CD4-positive, alpha-beta T cell treated with Interleukin-10 for 1 hour (primary cell): ENCODE data around the gene CEP44.
"Not testable (repeated sequence)": the region's sequence is repeated elsewhere in the genome, so short reads cannot be mapped to it uniquely, and the experiment has no call there.

Source experiments
- DNase-seq: peaks from one replicate; pipeline ENCODE4 v3.0.0-alpha.2; 2020

The CEP44 gene

GRCh38 chr4:174332741-174333493 is 49.2 kb downstream of the CEP44 start:
- no peak for DNase-seq

DNA sequence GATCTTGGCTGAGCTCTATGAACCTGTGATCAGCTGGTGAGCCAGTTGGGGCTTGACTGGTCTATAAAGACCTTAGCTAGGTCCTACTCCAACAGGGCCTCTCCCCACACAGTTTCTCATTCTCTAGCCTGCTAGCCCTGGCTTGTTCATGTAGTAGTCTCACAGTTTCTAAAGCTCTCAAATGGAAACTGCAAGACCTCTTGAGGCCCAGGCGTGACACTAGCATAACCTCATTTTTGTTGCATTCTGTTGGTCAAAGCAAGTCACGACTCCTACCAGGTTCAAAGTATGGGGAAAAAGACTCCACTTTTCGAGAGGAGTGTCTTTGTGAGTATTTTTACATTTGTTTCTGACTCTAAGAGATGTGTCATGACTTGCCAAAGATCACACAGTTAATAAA is 50.9 kb downstream of the CEP44 start:
- no peak for DNase-seq

DNA sequence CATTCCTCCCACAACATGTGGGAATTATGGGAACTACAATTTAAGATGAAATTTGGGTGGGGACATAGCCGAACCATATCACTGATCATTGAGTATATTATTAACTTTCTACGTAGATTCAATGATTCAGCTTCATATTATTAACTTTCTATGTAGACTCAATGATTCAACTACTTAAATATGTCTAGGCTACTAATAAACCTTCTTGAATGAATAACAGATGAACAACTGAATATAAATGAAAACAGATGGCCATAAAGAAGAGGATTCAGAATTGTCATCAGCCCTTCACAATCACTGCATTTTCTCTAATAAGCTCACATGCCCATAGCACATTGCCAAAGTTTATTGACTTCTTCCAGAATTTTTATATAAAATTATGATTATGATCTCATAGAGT is 57.0 kb downstream of the CEP44 start:
- DNase-seq, result no peak

GRCh38 chr4:174349156-174349555 is 65.4 kb downstream of the CEP44 start:
- DNase-seq, result no peak

GRCh38 chr4:174352061-174352819 is 68.5 kb downstream of the CEP44 start:
- DNase-seq, result no peak

GRCh38 chr4:174357321-174357720 is 73.6 kb downstream of the CEP44 start:
- DNase-seq, result no peak

GRCh38 chr4:174358410-174358809 is 74.7 kb downstream of the CEP44 start:
- DNase-seq, result no peak

DNA sequence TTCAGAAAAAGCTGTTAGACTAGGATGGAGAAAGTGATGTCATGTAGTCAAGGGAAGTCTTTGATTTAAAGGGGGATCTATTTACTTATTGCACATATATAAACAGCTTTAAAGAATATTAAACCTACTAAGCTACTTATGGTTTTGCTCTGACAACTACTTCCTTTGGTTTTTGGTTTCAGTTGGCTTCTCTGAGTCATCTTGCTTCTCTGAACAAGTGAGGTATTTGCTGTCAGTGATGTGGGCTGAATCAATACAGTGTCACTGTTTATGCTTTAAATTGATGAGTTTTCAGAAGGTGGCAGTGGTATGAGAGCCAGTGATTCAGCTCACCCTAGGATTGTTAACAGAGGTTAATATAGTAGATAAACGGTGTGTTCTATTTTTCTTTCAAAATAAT is 75.1 kb downstream of the CEP44 start:
- DNase-seq, result no peak

DNA sequence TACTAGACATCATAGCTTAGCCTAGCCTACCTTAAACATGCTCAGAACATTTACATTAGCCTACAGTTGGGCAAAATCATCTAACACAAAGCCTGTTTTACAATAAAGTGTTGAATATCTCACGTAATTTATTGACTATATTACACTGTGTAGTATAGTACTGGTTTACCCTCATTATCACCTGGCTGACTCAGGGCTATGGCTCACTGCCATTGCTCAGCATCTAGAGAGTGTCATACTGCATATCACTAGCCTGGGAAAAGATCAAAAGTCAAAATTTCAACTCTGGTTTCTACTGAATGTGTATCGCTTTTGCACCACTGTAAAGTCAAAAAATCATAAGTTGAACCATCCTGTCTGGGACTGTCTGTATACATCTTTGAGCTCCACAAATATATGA is 78.6 kb downstream of the CEP44 start:
- DNase-seq, result no peak

GRCh38 chr4:174363782-174364181 is 80.1 kb downstream of the CEP44 start:
- DNase-seq, result not testable (repeated sequence)

- DNase-seq, result peak; percentile 34
These were observed 81.4 kb downstream of the CEP44 start for GRCh38 chr4:174365018-174365587.

DNA sequence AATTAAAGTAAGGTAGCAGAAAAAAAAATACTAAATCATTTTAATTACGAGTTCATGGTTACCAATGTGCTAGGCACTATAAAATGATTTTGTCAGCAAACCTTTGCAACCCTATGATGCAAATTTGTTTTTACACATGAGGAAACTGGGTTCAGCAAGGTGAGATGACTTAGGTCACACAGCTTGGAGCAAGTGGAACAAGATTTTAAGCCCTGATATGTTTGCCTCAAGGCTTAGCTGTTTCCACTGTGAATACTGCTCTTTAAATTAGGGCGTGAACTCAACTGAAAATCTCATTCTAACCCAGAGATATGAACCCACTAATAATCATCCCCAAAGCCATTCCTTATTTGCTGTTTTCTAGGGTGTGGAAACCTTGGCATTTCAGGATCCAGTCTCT is 86.3 kb downstream of the CEP44 start:
- no peak for DNase-seq

DNA sequence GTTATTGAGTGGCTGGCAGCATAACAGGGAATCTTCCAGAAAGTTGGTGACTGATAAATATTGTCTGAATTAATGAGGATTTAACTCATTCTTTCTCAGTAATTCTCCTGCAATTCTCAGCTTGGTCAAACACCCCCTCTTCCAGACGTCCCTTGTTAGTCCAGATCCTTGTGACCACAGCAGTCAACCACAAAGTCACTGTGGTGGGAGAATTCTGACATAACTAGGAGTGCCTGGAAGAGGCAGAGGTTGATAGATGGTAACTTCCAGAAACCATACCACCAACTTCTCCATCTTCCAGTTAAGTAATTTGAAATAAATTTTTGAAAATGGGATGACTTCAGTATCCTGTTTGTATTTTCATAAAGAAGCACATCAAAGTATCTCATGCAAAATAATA is 90.1 kb downstream of the CEP44 start:
- no peak for DNase-seq

DNA sequence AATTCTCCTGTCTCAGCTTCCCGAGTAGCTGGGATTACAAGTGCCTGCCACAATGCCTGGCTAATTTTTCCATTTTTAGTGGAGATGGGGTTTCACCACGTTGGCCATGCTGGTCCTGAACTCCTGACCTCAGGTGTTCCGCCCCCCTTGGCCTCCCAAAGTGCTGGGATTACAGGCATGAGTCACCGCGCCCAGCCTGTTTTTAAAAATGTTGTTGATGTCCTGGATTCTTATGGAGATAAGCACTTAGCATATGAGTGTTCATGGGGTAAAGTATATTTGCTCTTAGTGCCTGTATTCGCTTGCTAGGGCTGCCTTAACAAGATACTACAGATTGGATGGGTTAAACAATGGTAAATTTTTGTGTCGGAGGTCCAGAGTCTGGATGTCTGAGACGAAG is 91.7 kb downstream of the CEP44 start:
- no peak for DNase-seq

DNA sequence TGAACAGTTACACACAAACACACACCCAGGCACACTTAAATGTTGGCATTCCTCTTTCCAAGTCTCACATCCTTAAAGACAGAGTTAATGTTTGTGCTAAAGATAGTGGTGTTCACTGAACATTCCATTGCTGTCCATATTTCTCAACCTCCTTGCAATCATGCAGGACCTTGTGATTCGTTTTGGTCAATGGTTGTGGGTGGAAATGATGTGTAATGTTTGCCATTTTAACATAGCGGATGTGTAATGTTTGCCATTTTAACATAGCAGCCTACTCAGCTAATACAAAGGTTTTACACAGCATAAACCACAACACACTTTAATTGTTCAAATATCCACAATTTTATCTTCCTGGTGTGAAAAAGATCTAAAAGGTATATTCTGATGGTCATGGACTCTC is 93.9 kb downstream of the CEP44 start:
- no peak for DNase-seq

- DNase-seq, result no peak
These were observed 95.2 kb downstream of the CEP44 start for GRCh38 chr4:174378951-174379350.

GRCh38 chr4:174380206-174380605 is 96.5 kb downstream of the CEP44 start:
- DNase-seq, result not testable (repeated sequence)

DNA sequence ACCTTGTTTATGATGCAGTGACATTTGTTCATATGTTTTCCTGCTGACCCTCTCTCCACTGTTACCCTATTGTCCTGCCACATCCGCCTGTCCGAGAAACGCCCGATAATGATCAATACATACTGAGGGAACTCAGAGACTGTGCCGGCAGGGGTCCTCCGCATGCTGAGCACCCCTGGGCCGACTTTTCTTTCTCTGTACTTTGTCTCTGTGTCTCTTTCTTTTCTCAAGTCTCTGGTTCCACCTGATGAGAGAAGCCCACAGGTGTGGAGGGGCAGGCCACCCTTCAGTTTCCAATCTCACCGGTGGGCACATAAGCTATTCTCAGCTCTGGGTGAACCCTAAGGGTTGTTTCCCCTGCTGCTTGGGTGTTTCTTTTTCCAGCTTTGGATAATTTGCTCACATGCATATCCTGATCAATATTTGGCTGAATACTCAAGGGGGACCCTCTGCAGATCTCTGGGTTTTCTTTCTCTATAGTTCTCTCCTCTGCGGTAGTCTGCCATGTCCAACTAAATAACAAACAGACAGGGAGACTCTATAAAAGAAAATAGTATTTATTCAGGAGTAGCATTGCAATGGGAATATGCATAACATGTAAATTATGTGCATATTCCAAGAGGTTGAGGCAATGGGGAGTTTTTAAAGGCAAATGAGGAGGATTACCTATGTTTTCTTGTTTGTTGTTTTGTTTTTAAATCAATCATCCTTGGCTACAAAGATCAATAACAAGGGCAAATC is 97.2 kb downstream of the CEP44 start:
- no peak for DNase-seq

GRCh38 chr4:174381440-174381800 is 97.7 kb downstream of the CEP44 start:
- DNase-seq, result no peak
